ENCODE results near the gene RRAD. TPM values are rescaled to one million over a fixed set of nuclear protein-coding genes. Genes with fewer than 3 reads are reported as not detected.

Gene RRAD
- total RNA-seq, 1 donor from 2014 or later: 75.0 TPM

DNA sequence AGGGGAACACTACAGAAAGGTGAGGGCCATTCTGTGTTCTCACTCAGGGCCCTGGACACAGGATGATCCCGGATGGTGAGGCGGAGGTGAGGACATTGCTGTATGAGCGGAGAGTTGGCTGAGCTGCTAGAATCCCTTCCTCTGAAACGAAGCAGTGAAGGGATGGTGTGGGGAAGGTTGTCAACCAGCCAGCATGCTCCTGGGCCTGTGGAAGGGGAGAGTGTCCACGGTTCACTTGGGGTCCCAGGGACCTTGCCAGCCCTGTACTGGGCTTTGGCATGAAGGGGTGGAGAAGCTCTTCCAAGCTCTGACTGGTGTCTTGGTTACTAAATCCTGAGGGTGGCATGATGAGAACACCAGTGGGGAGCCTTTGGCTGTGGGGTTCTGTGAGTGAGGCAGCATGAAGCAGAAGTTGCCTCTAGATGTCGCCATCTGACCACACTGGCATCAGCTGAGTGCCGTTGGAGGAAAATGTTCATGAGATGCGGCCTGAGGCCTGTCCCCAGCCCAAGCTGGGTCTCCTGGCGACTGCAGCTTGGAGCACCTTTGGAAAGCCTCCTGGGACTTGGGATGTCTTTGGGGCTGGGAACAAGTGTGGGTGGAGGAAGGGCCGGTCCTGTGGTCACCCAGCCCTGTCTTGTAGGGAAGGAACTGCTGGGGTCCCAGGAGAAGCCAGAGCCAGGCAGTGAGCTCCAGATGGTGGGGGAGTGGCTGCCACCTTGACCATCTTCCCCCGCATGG, 30.2 kb downstream of the RRAD start:
- peak; percentile 62 for DNase-seq (ENCODE audit: low read depth)
- no peaks in the 10 kb centered on the region for H3K27me3 ChIP-seq (ENCODE audit: control insufficient read depth, insufficient read depth, low read length)
- TF ChIP-seq, protein P1, sequence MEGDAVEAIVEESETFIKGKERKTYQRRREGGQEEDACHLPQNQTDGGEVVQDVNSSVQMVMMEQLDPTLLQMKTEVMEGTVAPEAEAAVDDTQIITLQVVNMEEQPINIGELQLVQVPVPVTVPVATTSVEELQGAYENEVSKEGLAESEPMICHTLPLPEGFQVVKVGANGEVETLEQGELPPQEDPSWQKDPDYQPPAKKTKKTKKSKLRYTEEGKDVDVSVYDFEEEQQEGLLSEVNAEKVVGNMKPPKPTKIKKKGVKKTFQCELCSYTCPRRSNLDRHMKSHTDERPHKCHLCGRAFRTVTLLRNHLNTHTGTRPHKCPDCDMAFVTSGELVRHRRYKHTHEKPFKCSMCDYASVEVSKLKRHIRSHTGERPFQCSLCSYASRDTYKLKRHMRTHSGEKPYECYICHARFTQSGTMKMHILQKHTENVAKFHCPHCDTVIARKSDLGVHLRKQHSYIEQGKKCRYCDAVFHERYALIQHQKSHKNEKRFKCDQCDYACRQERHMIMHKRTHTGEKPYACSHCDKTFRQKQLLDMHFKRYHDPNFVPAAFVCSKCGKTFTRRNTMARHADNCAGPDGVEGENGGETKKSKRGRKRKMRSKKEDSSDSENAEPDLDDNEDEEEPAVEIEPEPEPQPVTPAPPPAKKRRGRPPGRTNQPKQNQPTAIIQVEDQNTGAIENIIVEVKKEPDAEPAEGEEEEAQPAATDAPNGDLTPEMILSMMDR (IDR thresholded peaks at IDR 0.05; ENCODE audit: insufficient read depth, low read length, severe bottlenecking): peak; percentile 98
- no peak overlapping the region for H3K4me3 ChIP-seq (ENCODE audit: low read depth, low read length)
- FAIRE-seq: peak; percentile 58
- H3K36me3 ChIP-seq (ENCODE audit: control insufficient read depth, insufficient read depth, low read length): no peaks in the 10 kb centered on the region

DNA sequence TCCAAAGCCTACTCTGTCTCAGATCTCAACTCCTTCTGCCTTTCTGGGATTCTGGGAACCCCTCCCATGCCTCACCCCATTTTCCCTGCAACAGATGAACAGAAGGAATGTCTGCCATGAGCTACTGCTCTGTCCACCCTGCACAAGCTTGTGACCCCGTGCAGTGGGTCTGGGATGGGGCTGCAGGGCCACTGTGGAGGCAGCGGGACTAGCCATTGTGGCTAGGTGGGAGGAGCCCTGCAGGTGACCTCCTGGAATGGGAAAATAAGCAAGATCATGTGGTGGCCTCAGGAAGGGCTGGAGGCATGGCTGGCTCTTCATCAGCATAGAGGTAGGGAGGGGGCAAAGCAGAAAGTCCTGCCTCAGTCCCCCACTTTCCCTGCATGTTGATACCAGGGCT, 31.3 kb downstream of the RRAD start:
- no peaks in the 10 kb centered on the region for H3K36me3 ChIP-seq (ENCODE audit: control insufficient read depth, insufficient read depth, low read length)
- H3K27me3 ChIP-seq (ENCODE audit: control insufficient read depth, insufficient read depth, low read length): no peaks in the 10 kb centered on the region
- FAIRE-seq: no peak
- H3K4me3 ChIP-seq (ENCODE audit: low read depth, low read length): no peak overlapping the region
- DNase-seq (ENCODE audit: low read depth): no peak
- TF ChIP-seq, protein P1 (IDR thresholded peaks at IDR 0.05; ENCODE audit: insufficient read depth, low read length, severe bottlenecking): no peak

DNA sequence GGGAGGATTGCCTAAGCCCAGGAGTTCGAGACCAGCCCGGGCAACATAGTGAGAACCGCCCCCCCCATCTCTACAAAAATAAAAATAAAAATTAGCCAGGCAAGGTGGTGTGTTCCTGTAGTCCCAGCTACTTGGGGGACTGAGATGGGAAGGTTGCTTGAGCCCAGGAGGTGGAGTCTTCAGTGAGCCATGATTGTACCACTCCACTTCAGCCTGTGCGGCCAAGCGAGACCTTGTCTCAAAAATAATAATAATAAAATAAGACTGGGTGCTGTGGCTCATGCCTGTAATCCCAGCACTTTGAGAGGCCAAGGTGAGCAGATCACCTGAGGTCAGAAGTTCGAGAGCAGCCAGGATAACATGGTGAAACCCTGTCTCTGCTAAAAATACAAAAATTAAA, 33.5 kb downstream of the RRAD start:
- TF ChIP-seq, protein P1 (IDR thresholded peaks at IDR 0.05; ENCODE audit: insufficient read depth, low read length, severe bottlenecking): no peak
- no peak for FAIRE-seq

DNA sequence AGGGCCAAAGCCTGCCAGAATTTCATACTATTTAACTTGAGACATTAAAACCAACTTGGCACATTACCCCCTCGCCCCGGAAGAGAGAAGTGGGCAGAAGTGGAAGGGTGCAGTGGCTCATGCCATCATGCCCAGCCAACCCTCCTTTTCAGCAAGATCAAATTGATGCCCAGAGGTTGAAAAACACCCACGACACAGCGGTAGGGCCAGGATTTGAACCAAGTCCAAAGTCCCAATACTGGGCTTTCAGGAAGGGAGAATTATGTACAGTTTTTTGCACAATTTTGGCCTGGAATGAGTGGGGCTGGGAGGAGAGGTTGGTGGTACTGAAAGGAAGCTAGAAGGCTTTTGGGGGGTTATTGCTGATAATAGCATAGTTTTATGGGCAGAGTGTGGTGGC, 34.0 kb downstream of the RRAD start:
- H3K36me3 ChIP-seq (ENCODE audit: control insufficient read depth, insufficient read depth, low read length): no peaks in the 10 kb centered on the region
- FAIRE-seq: no peak
- no peak for DNase-seq (ENCODE audit: low read depth)
- H3K4me3 ChIP-seq (ENCODE audit: low read depth, low read length): no peak overlapping the region
- no peaks in the 10 kb centered on the region for H3K27me3 ChIP-seq (ENCODE audit: control insufficient read depth, insufficient read depth, low read length)
- TF ChIP-seq, protein P1 (IDR thresholded peaks at IDR 0.05; ENCODE audit: insufficient read depth, low read length, severe bottlenecking): no peak

More for the DNA sequence above, 33.5 kb downstream of the RRAD start:
- DNase-seq (ENCODE audit: low read depth): no peak
- H3K36me3 ChIP-seq (ENCODE audit: control insufficient read depth, insufficient read depth, low read length): no peaks in the 10 kb centered on the region
- no peak overlapping the region for H3K4me3 ChIP-seq (ENCODE audit: low read depth, low read length)
- H3K27me3 ChIP-seq (ENCODE audit: control insufficient read depth, insufficient read depth, low read length): no peaks in the 10 kb centered on the region

DNA sequence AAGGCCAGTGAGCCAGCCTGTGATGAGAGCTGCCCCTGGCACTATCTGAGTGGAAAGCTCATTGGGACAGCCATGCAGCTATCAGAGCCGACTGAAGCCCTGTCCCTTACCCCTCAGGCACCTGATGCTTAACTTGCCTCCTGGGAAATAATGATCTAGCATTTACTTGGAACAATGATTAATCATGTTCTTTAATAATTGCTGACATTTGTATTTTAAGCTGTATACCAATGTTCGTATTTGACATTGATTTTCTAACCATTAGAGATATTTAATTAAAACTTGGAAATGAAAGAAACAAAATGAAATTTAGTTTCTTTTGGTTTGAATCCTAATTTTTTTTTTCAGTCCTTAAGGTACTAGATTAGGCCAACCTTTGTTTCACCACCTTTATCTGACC, 34.5 kb downstream of the RRAD start:
- FAIRE-seq (no peak), DNase-seq (ENCODE audit: low read depth) (no peak)
- H3K27me3 ChIP-seq (ENCODE audit: control insufficient read depth, insufficient read depth, low read length): no peaks in the 10 kb centered on the region
- TF ChIP-seq, protein P1 (IDR thresholded peaks at IDR 0.05; ENCODE audit: insufficient read depth, low read length, severe bottlenecking): no peak
- no peak overlapping the region for H3K4me3 ChIP-seq (ENCODE audit: low read depth, low read length)
- peaks cover under 1% of the 10 kb centered on the region for H3K36me3 ChIP-seq (ENCODE audit: control insufficient read depth, insufficient read depth, low read length)

DNA sequence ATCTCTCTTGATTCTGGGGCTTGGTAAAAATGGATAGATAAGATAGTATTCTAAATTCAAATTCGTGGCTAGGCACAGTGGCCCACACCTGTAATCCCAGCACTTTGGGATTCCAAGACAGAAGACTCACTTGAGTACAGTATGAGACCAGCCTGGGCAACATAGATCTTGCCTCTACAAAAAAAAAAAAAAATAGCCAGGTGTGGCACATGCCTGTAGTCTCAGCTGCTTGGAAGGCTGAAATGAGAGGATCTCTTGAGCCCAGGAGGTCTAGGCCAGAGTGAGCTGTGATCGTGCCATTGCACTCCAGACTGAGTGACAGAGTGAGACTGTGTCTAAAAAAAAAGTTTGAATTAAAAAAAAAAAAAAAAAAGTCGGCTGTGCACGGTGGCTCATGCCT, 35.7 kb downstream of the RRAD start:
- H3K36me3 ChIP-seq (ENCODE audit: control insufficient read depth, insufficient read depth, low read length): peaks cover 9% of the 10 kb centered on the region
- no peak overlapping the region for H3K4me3 ChIP-seq (ENCODE audit: low read depth, low read length)
- TF ChIP-seq, protein P1 (IDR thresholded peaks at IDR 0.05; ENCODE audit: insufficient read depth, low read length, severe bottlenecking): no peak
- FAIRE-seq (no peak), DNase-seq (ENCODE audit: low read depth) (no peak)
- no peaks in the 10 kb centered on the region for H3K27me3 ChIP-seq (ENCODE audit: control insufficient read depth, insufficient read depth, low read length)
